Neuronal stem cell (in vitro differentiated cells): ENCODE results near the gene SMIM41. TPM values are rescaled to one million over a fixed set of nuclear protein-coding genes. Genes with fewer than 3 reads are reported as not detected.
A peak's percentile ranks its signal among the peaks of the same experiment; 100 is the strongest.

Source experiments
- DNase-seq: peaks from one replicate; pipeline ENCODE4 v3.0.0-alpha.2; 2013; ENCODE audit warnings: low spot score
- H2AFZ ChIP-seq: one replicate; pipeline ENCODE4 v1.6.1; 2013; ENCODE audit warnings: mild to moderate bottlenecking, low read length, inconsistent platforms
- H2AK5ac ChIP-seq: 2 replicates; pipeline ENCODE4 v1.6.1; 2013; ENCODE audit warnings: low read depth, mild to moderate bottlenecking, inconsistent platforms, low read length, moderate library complexity, mixed read lengths
- H2BK120ac ChIP-seq: 2 replicates; pipeline ENCODE4 v1.6.1; 2013; ENCODE audit warnings: low read depth, mild to moderate bottlenecking, inconsistent platforms, low read length, moderate library complexity, mixed read lengths
- H2BK12ac ChIP-seq: one replicate; pipeline ENCODE4 v1.6.1; 2013; ENCODE audit warnings: low read length, inconsistent platforms
- H2BK15ac ChIP-seq: 2 replicates; pipeline ENCODE4 v1.6.1; 2013; ENCODE audit warnings: mild to moderate bottlenecking, low read length, inconsistent platforms, mixed read lengths
- H2BK5ac ChIP-seq: one replicate; pipeline ENCODE4 v1.6.1; 2013; ENCODE audit warnings: inconsistent platforms, mild to moderate bottlenecking, low read length, moderate library complexity
- H3K14ac ChIP-seq: one replicate; pipeline ENCODE4 v1.6.1; 2013; ENCODE audit warnings: low read length, inconsistent platforms
- H3K18ac ChIP-seq: 2 replicates; pipeline ENCODE4 v1.6.1; 2013; ENCODE audit warnings: low read length, inconsistent platforms
- H3K23ac ChIP-seq: 2 replicates; pipeline ENCODE4 v1.6.1; 2013; ENCODE audit warnings: low read depth, mild to moderate bottlenecking, mixed read lengths, low read length, inconsistent platforms; ENCODE audit not compliant: poor library complexity
- H3K27ac ChIP-seq: replicated peaks from 3 replicates; pipeline ENCODE4 v1.5.1; 2013; ENCODE audit warnings: low read length, inconsistent platforms
- H3K27me3 ChIP-seq, 3 experiments: 2 replicates each; pipeline ENCODE4 v1.6.1; 2013; ENCODE audit warnings: low read length in 3 of 3, mild to moderate bottlenecking in 2 of 3, inconsistent platforms in 1 of 3, low read depth in 1 of 3, mixed read lengths in 1 of 3, moderate library complexity in 1 of 3; ENCODE audit not compliant: control insufficient read depth in 3 of 3, insufficient read depth in 3 of 3
- H3K36me3 ChIP-seq, 2 donors: replicated peaks in 1 of 2; 2 replicates each; pipeline ENCODE4 v1.6.1; 2013; ENCODE audit warnings: low read length in 2 of 2; ENCODE audit not compliant: control insufficient read depth in 2 of 2, insufficient read depth in 2 of 2
- H3K4ac ChIP-seq: 2 replicates; pipeline ENCODE4 v1.6.1; 2013; ENCODE audit warnings: inconsistent platforms, mild to moderate bottlenecking, low read length, moderate library complexity
- H3K4me1 ChIP-seq, 2 donors: 1 replicate in 1 of 2; 2 replicates in 1 of 2; pipeline ENCODE4 v1.6.1; 2013; ENCODE audit warnings: low read length in 2 of 2, low read depth in 1 of 2; ENCODE audit not compliant: control insufficient read depth in 2 of 2, insufficient read depth in 1 of 2
- H3K4me2 ChIP-seq: one replicate; pipeline ENCODE4 v1.6.1; 2013; ENCODE audit warnings: mild to moderate bottlenecking, low read length, inconsistent platforms; ENCODE audit not compliant: insufficient read depth, poor library complexity, severe bottlenecking
- H3K4me3 ChIP-seq, 2 donors: 2 replicates each; pipeline ENCODE4 v1.5.1; 2013; ENCODE audit warnings: low read length in 2 of 2, mild to moderate bottlenecking in 2 of 2, inconsistent platforms in 1 of 2, moderate library complexity in 1 of 2
- H3K79me1 ChIP-seq: one replicate; pipeline ENCODE4 v1.6.1; 2013; ENCODE audit warnings: low read depth, mild to moderate bottlenecking, inconsistent platforms, low read length, moderate library complexity
- H3K9ac ChIP-seq: one replicate; pipeline ENCODE4 v1.6.1; 2013; ENCODE audit warnings: mild to moderate bottlenecking, low read depth, low read length, inconsistent platforms; ENCODE audit not compliant: poor library complexity
- H3K9me3 ChIP-seq, 2 donors: replicated peaks in 1 of 2; 2 replicates each; pipeline versions ENCODE3 to v1.6.1; 2013; ENCODE audit warnings: low read length in 2 of 2, mild to moderate bottlenecking in 2 of 2, inconsistent platforms in 1 of 2, low read depth in 1 of 2, mixed read lengths in 1 of 2, moderate library complexity in 1 of 2; ENCODE audit not compliant: control insufficient read depth in 2 of 2, insufficient read depth in 1 of 2
- H4K8ac ChIP-seq: one replicate; pipeline ENCODE4 v1.6.1; 2013; ENCODE audit warnings: low read depth, mild to moderate bottlenecking, inconsistent platforms, low read length, moderate library complexity
- H4K91ac ChIP-seq: one replicate; pipeline ENCODE4 v1.6.1; 2013; ENCODE audit warnings: low read length, low read depth, mild to moderate bottlenecking, inconsistent platforms; ENCODE audit not compliant: poor library complexity
- WGBS, 2 donors: extraction: QIAGEN DNeasy Blood & Tissue Kit; methylation state at CpG; one replicate each; pipeline ENCODE4 v1.1.7; 2013; ENCODE audit warnings: missing lambda C conversion rate in 2 of 2, mixed read lengths in 1 of 2; ENCODE audit not compliant: insufficient read length in 2 of 2, insufficient replicate concordance in 1 of 2; ENCODE audit errors: extremely low coverage in 2 of 2; 5-methylcytosine and 5-hydroxymethylcytosine counted together
- polyA plus RNA-seq, 2 experiments: library from polyadenylated mRNA; stranded (reverse); fragments of 200-250 nt; gene quantifications; one replicate each; pipeline ENCODE4 v1.2.3, GENCODE V29; 2013

The SMIM41 gene
- polyA plus RNA-seq (2013, experiment 1 of 2), result 0.38 TPM
- polyA plus RNA-seq (2013, experiment 2 of 2), result 0.18 TPM

DNA sequence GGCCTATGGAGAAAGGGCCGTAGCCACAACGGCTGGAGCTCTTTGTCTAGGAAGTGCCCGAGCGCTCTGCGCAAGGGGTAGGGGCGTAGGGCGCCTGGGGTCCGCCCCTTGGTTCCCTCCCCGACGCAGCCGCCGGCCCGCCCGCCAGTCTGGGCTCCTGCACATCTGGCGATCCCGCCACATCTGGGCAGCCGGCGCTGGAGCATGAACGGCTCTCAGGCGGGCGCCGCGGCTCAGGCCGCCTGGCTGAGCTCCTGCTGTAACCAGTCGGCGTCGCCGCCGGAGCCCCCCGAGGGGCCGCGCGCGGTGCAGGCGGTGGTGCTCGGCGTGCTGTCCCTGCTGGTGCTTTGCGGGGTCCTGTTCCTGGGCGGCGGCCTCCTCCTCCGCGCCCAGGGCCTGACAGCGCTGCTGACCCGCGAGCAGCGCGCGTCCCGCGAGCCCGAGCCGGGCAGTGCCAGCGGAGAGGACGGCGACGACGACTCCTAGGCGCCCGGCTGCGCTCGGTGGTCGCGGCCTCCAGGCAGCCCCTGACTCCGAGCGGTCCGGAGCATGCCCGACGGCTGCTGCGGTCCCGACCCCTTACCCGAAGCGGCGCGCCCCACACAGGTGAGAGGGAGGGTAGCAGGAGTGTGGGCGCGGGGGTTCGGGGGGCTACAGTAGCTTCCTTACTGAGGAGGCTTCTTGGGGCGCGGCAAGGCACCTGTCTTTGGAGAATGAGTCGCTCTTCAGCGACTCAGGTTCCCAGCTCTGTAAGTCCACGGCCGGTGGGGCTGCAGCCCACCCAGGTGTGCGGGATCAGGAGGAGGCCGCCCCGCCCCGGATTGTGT lies at the start of gene SMIM41:
TSS of gene SMIM41 (plus strand) at position 129 of the 827 bp plus-strand sequence. CDS start at position 205, 76 bp downstream.
- Histone ChIP-seq H3K14ac (no peak within 1 kb of the TSS), H3K27me3 (peaks cover 0 to 4% (median 0%) of the 10 kb centered on the region in 3 experiments), H2BK12ac (no peak within 1 kb of the TSS), H2AK5ac (no peak within 1 kb of the TSS), H3K4me2 (no peak within 1 kb of the TSS), H3K4ac (no peak within 1 kb of the TSS), H3K36me3 (peaks cover 24 to 45% of the 10 kb centered on the region in 2 donors), H2AFZ (no peak within 1 kb of the TSS), H3K23ac (no peak within 1 kb of the TSS), H2BK15ac (no peak within 1 kb of the TSS), H2BK120ac (no peak within 1 kb of the TSS), H3K4me3 (no peak within 1 kb of the TSS), H4K8ac (no peak within 1 kb of the TSS), H3K27ac (no peak within 1 kb of the TSS), H3K18ac (no peak within 1 kb of the TSS), H3K4me1 (peaks cover 8 to 21% of the 10 kb centered on the region in 2 donors), H3K9ac (peak within 1 kb of the TSS; percentile 46), H3K79me1 (peaks cover 3% of the 10 kb centered on the region), H2BK5ac (no peak within 1 kb of the TSS), H3K9me3 (no peaks in the 10 kb centered on the region), H4K91ac (no peak within 1 kb of the TSS)
- no peak for DNase-seq
- no CpG with 5 or more reads among the region's 87 CpGs for WGBS, 2 donors

DNA sequence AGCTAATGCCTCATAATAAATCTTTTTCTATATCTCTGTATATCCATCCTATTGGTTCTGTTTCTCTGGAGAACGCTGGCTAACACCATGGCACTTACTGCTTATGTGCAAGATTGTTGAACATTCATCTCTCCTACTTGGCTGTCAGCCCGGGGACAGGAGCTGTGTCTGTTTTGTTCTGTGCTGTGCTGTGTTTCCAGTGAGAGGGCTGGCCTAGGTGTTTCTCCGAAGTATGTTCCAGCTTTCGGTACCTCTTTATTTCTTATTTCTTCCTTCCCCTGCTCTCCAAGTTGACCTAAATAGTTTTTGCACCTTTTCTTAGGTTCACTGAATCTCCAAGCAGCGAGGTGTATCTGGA lies 47.1 kb upstream of the SMIM41 start:
- Histone ChIP-seq H2BK15ac (no peak overlapping the region), H3K4me2 (peak overlapping the region; percentile 50), H3K27ac (peak overlapping the region; percentile 10), H3K27me3 (peaks cover 0 to 28% (median 8%) of the 10 kb centered on the region in 3 experiments), H2BK12ac (no peak overlapping the region), H2AFZ (peak overlapping the region; percentile 92), H3K9me3 (no peaks in the 10 kb centered on the region), H3K4me3 (peak overlapping the region in 1 of 2 donors; percentile 14), H2BK5ac (no peak overlapping the region), H3K4ac (no peak overlapping the region), H2BK120ac (no peak overlapping the region), H3K23ac (no peak overlapping the region), H4K8ac (no peak overlapping the region), H3K18ac (no peak overlapping the region), H3K9ac (no peak overlapping the region), H3K4me1 (peaks cover 12 to 21% of the 10 kb centered on the region in 2 donors), H3K14ac (no peak overlapping the region), H4K91ac (no peak overlapping the region), H3K36me3 (no peaks in the 10 kb centered on the region), H2AK5ac (peak overlapping the region; percentile 22), H3K79me1 (no peaks in the 10 kb centered on the region)
- WGBS, 2 donors, result no CpG with 5 or more reads among the region's 5 CpGs
- no peak for DNase-seq

- no peak overlapping the region for H3K9ac ChIP-seq
- peak overlapping the region; percentile 84 for H3K18ac ChIP-seq
- WGBS, 2 donors, result no CpG with 5 or more reads among the region's 48 CpGs
- DNase-seq, result peak; percentile 92
- peaks cover 12 to 19% of the 10 kb centered on the region in 2 donors for H3K4me1 ChIP-seq
- H3K27ac ChIP-seq, result peak overlapping the region; percentile 45
- H4K8ac ChIP-seq, result no peak overlapping the region
- peak overlapping the region; percentile 50 for H2BK15ac ChIP-seq
- H3K14ac ChIP-seq, result no peak overlapping the region
- no peak overlapping the region for H2BK120ac ChIP-seq
- H4K91ac ChIP-seq, result no peak overlapping the region
- H3K4ac ChIP-seq, result no peak overlapping the region
- H3K36me3 ChIP-seq, result no peaks in the 10 kb centered on the region
- no peak overlapping the region for H2BK12ac ChIP-seq
- H3K27me3 ChIP-seq, result peaks cover 0 to 26% (median 8%) of the 10 kb centered on the region in 3 experiments
- peak overlapping the region; percentile 59 for H3K4me2 ChIP-seq
- no peak overlapping the region for H3K23ac ChIP-seq
- H3K9me3 ChIP-seq, result no peaks in the 10 kb centered on the region
- H3K4me3 ChIP-seq, result peak overlapping the region; percentile 33 to 58
- H2AFZ ChIP-seq, result peak overlapping the region; percentile 92
- peak overlapping the region; percentile 88 for H2AK5ac ChIP-seq
- H3K79me1 ChIP-seq, result no peaks in the 10 kb centered on the region
- no peak overlapping the region for H2BK5ac ChIP-seq
Measured at GRCh38 chr12:52032804-52033445, 46.6 kb upstream of the SMIM41 start.
